MM.1S (cell line): Measurements from ENCODE around the gene NOXA1.

Experiments used
- DNase-seq: peaks from one replicate; pipeline ENCODE4 v3.0.0-alpha.2; 2015
- H2AFZ ChIP-seq: fragments of 300-600 bp; sonication (generic); 2 replicates; pipeline ENCODE4 v1.6.0; 2016; ENCODE audit warnings: antibody characterized with exemption, low read length
- H3F3A ChIP-seq: fragments of 300-600 bp; sonication (generic); 2 replicates; pipeline ENCODE4 v1.6.1; 2016; ENCODE audit warnings: mild to moderate bottlenecking, antibody characterized with exemption, low read length, moderate library complexity, mixed read lengths; ENCODE audit not compliant: insufficient read depth
- H3K27ac ChIP-seq: fragments of 300-600 bp; sonication (generic); 2 replicates; pipeline ENCODE4 v1.5.1; 2016; ENCODE audit warnings: mild to moderate bottlenecking, low read length
- H3K27me3 ChIP-seq: fragments of 300-600 bp; sonication (generic); replicated peaks from 2 replicates; pipeline ENCODE4 v1.6.0; 2016; ENCODE audit warnings: low read length; ENCODE audit not compliant: insufficient read depth
- H3K36me3 ChIP-seq: fragments of 300-600 bp; sonication (generic); replicated peaks from 2 replicates; pipeline ENCODE4 v1.6.1; 2016; ENCODE audit warnings: mild to moderate bottlenecking, low read length, mixed read lengths; ENCODE audit not compliant: insufficient read depth
- H3K4me1 ChIP-seq: fragments of 300-600 bp; sonication (generic); 2 replicates; pipeline ENCODE4 v1.6.1; 2016; ENCODE audit warnings: low read length, mixed read lengths
- H3K4me2 ChIP-seq: fragments of 300-600 bp; sonication (generic); 2 replicates; pipeline ENCODE4 v1.6.0; 2016; ENCODE audit warnings: low read depth, low read length
- H3K4me3 ChIP-seq: fragments of 300-600 bp; sonication (generic); 2 replicates; pipeline ENCODE4 v1.5.1; 2016; ENCODE audit warnings: low read length, mixed read lengths
- H3K79me2 ChIP-seq: fragments of 300-600 bp; sonication (generic); 2 replicates; pipeline ENCODE4 v1.6.1; 2016; ENCODE audit warnings: mixed run types, low read length, mixed read lengths
- H3K9ac ChIP-seq: fragments of 300-600 bp; sonication (generic); 2 replicates; pipeline ENCODE4 v1.6.1; 2016; ENCODE audit warnings: low read length, mixed read lengths
- H3K9me2 ChIP-seq: fragments of 300-600 bp; sonication (generic); replicated peaks from 2 replicates; pipeline ENCODE4 v1.6.1; 2016; ENCODE audit warnings: mild to moderate bottlenecking, low read length, mixed read lengths; ENCODE audit not compliant: insufficient read depth
- H3K9me3 ChIP-seq: fragments of 300-600 bp; sonication (generic); replicated peaks from 2 replicates; pipeline ENCODE4 v1.6.1; 2016; ENCODE audit warnings: mild to moderate bottlenecking, low read length, mixed read lengths; ENCODE audit not compliant: insufficient read depth
- H4K20me1 ChIP-seq: fragments of 300-600 bp; sonication (generic); 2 replicates; pipeline ENCODE4 v1.6.1; 2016; ENCODE audit warnings: mild to moderate bottlenecking, low read length, moderate library complexity, mixed read lengths; ENCODE audit not compliant: insufficient read depth
- CTCF ChIP-seq: fragments of 300-600 bp; sonication (generic); IDR thresholded peaks from 2 replicates; pipeline ENCODE4 v1.5.1; 2016; ENCODE audit warnings: antibody characterized with exemption, low read length, mixed read lengths
- EZH2 ChIP-seq: fragments of 300-600 bp; sonication (generic); optimal IDR thresholded peaks from 2 replicates; pipeline ENCODE3; 2017; ENCODE audit warnings: low read depth, mild to moderate bottlenecking, antibody characterized with exemption, low read length, mixed read lengths
- EZH2phosphoT487 ChIP-seq: fragments of 300-600 bp; sonication (generic); IDR thresholded peaks from 2 replicates; pipeline ENCODE4 v1.6.1; 2018; ENCODE audit warnings: antibody characterized with exemption, low read length

Gene NOXA1

GRCh38 chr9:137438591-137439157, 15.5 kb downstream of the NOXA1 start:
- TF ChIP-seq EZH2 = no peak
- TF ChIP-seq EZH2phosphoT487 = no peak
- TF ChIP-seq CTCF = no peak
- Histone ChIP-seq H3K4me1 (no peaks in the 10 kb centered on the region), H4K20me1 (no peaks in the 10 kb centered on the region), H3K27ac (no peak overlapping the region), H3K9me3 (no peaks in the 10 kb centered on the region), H3K4me2 (no peak overlapping the region), H3K36me3 (no peaks in the 10 kb centered on the region), H3K27me3 (peaks cover 71% of the 10 kb centered on the region), H3F3A (0 out of 2 replicates have a peak, but pooled peaks cover 5% of the 10 kb centered on the region), H2AFZ (no peak overlapping the region), H3K4me3 (no peak overlapping the region), H3K9ac (no peak overlapping the region), H3K79me2 (no peaks in the 10 kb centered on the region), H3K9me2 (no peaks in the 10 kb centered on the region)
- DNase-seq = no peak

GRCh38 chr9:137439158-137439714, 16.0 kb downstream of the NOXA1 start:
- H3K36me3 ChIP-seq = no peaks in the 10 kb centered on the region
- no peak overlapping the region for H3K9ac ChIP-seq
- 0 out of 2 replicates have a peak, but pooled peaks cover 5% of the 10 kb centered on the region for H3F3A ChIP-seq
- H2AFZ ChIP-seq = no peak overlapping the region
- TF ChIP-seq EZH2phosphoT487 (no peak), EZH2 (no peak), CTCF (no peak)
- DNase-seq = no peak
- no peak overlapping the region for H3K4me3 ChIP-seq
- H3K79me2 ChIP-seq = no peaks in the 10 kb centered on the region
- H3K4me1 ChIP-seq = no peaks in the 10 kb centered on the region
- no peaks in the 10 kb centered on the region for H4K20me1 ChIP-seq
- peaks cover 65% of the 10 kb centered on the region for H3K27me3 ChIP-seq
- H3K27ac ChIP-seq = no peak overlapping the region
- H3K9me3 ChIP-seq = no peaks in the 10 kb centered on the region
- no peaks in the 10 kb centered on the region for H3K9me2 ChIP-seq
- H3K4me2 ChIP-seq = no peak overlapping the region

- H3K27me3 ChIP-seq = peaks cover 54% of the 10 kb centered on the region
- no peak within 1 kb of the TSS for H3K27ac ChIP-seq
- no peaks in the 10 kb centered on the region for H3K79me2 ChIP-seq
- H3K4me3 ChIP-seq = peak within 1 kb of the TSS; percentile 42; the same call in 1 of the 2 replicates
- H3F3A ChIP-seq = 0 out of 2 replicates have a peak, but pooled peaks cover 5% of the 10 kb centered on the region
- no peaks in the 10 kb centered on the region for H3K36me3 ChIP-seq
- no peak within 1 kb of the TSS for H3K9ac ChIP-seq
- peak; percentile 59 for DNase-seq
- no peaks in the 10 kb centered on the region for H3K9me2 ChIP-seq
- H3K9me3 ChIP-seq = no peaks in the 10 kb centered on the region
- TF ChIP-seq CTCF (no peak), EZH2 (no peak), EZH2phosphoT487 (no peak)
- H4K20me1 ChIP-seq = no peaks in the 10 kb centered on the region
- H3K4me2 ChIP-seq = peak within 1 kb of the TSS; percentile 95
- H3K4me1 ChIP-seq = peaks cover 5% of the 10 kb centered on the region; the same call in 1 of the 2 replicates
- H2AFZ ChIP-seq = 0 out of 2 replicates have a peak within 1 kb of the TSS, but pooled peaks have one; percentile 31
Measured at GRCh38 chr9:137441289-137441934, 18.2 kb downstream of the NOXA1 start, which contains the start of gene ENTPD8. ENTPD8 (minus strand) TSS chr9:137441357; CDS start chr9:137438285, 3,072 bp downstream.
